IPS-18a (cell line): ENCODE results near the gene CCDC85B.

ENCODE experiments used
- H3K27ac ChIP-seq: one replicate; pipeline ENCODE4 v1.5.1; 2013; ENCODE audit warnings: low read length
- H3K27me3 ChIP-seq: one replicate; pipeline ENCODE4 v1.6.1; 2013; ENCODE audit warnings: mild to moderate bottlenecking, low read length; ENCODE audit not compliant: control insufficient read depth, insufficient read depth
- H3K36me3 ChIP-seq: one replicate; pipeline ENCODE4 v1.6.1; 2013; ENCODE audit warnings: low read depth, low read length; ENCODE audit not compliant: control insufficient read depth
- H3K4me1 ChIP-seq: one replicate; pipeline ENCODE4 v1.6.1; 2013; ENCODE audit warnings: low read depth, low read length; ENCODE audit not compliant: control insufficient read depth
- H3K4me3 ChIP-seq: one replicate; pipeline ENCODE4 v1.5.1; 2013; ENCODE audit warnings: low read length
- H3K9ac ChIP-seq: one replicate; pipeline ENCODE4 v1.6.1; 2013; ENCODE audit warnings: mild to moderate bottlenecking, low read length, moderate library complexity
- H3K9me3 ChIP-seq: one replicate; pipeline ENCODE4 v1.6.1; 2013; ENCODE audit warnings: low read depth, low read length; ENCODE audit not compliant: control insufficient read depth

Gene CCDC85B

GRCh38 chr11:65895482-65895981 lies 5.1 kb downstream of the CCDC85B start:
- no peak overlapping the region for H3K9ac ChIP-seq
- H3K4me1 ChIP-seq, result peaks cover 9% of the 10 kb centered on the region
- H3K4me3 ChIP-seq, result no peak overlapping the region
- H3K27me3 ChIP-seq, result peaks cover 49% of the 10 kb centered on the region
- H3K27ac ChIP-seq, result no peak overlapping the region
- H3K36me3 ChIP-seq, result no peaks in the 10 kb centered on the region
- no peaks in the 10 kb centered on the region for H3K9me3 ChIP-seq

DNA sequence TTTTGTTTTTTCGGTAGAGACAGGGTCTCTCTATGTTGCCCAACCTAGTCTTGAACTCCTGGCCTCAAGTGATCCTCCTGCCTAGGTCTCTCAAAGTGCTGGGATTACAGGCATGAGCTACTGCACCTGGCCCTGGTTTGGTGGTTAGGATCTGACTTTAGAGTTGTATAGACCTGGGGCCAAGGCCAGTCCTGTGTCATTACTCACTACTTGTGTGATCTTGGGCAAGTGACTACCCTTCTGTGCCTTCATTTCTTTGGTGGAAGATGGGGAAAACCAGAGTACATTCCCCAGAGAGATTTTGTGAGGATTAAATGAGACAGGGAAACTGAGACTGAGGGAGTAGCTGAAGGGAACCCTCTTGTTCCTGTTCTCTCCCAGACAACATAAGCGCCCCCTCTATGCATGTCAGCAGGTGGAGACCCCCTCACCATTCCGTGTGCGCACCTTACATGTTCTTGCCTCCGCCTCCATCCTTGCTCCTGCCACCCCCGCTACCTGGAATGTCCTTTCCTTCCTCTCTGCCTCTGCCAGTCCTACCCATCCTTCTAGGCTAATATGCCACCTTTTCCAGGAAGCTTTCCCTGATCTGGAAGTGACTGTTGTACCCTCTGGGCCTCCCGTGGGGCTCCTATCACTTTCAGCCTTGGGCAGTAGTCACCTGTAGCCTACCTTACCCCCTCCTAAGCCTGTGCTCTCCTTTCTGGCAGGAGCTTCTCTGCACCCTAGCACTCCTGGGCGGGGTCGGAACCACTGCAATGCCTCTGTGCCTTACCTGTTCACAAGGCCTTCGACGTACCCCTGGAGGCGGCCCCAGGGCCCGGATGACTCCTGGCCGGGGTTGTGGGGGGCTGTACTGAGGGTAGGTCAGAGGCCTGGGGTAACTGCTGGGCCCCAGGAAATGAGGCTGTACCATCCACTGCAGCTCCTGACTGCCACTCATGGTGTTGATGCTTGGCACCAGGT lies 5.8 kb downstream of the CCDC85B start:
- Histone ChIP-seq H3K4me3 (no peak overlapping the region), H3K9ac (no peak overlapping the region), H3K9me3 (no peaks in the 10 kb centered on the region), H3K36me3 (no peaks in the 10 kb centered on the region), H3K4me1 (peaks cover 9% of the 10 kb centered on the region), H3K27ac (no peak overlapping the region), H3K27me3 (peaks cover 55% of the 10 kb centered on the region)

DNA sequence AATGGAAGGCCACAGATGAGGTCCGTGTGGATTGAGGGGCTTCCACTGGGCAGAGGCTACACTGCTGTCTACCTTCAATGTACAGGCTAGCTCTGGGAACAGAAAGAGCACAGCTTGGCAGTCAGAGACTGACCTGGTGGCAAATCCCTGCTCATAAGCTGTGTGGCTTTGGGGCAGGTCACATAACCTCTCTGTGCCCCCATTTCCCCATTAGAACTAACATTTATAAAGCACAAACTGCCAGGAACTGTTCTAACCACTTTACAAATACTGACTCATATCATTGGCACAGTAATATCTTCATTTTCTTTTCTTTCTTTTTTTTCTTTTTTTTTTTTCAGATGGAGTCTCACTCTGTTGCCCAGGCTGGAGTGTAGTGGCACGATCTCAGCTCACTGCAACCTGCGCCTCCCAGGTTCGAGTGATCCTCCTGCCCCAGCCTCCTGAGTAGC lies 6.6 kb downstream of the CCDC85B start:
- Histone ChIP-seq H3K9me3 (no peaks in the 10 kb centered on the region), H3K27me3 (peaks cover 57% of the 10 kb centered on the region), H3K9ac (no peak overlapping the region), H3K36me3 (no peaks in the 10 kb centered on the region), H3K4me1 (peaks cover 6% of the 10 kb centered on the region), H3K4me3 (no peak overlapping the region), H3K27ac (no peak overlapping the region)

DNA sequence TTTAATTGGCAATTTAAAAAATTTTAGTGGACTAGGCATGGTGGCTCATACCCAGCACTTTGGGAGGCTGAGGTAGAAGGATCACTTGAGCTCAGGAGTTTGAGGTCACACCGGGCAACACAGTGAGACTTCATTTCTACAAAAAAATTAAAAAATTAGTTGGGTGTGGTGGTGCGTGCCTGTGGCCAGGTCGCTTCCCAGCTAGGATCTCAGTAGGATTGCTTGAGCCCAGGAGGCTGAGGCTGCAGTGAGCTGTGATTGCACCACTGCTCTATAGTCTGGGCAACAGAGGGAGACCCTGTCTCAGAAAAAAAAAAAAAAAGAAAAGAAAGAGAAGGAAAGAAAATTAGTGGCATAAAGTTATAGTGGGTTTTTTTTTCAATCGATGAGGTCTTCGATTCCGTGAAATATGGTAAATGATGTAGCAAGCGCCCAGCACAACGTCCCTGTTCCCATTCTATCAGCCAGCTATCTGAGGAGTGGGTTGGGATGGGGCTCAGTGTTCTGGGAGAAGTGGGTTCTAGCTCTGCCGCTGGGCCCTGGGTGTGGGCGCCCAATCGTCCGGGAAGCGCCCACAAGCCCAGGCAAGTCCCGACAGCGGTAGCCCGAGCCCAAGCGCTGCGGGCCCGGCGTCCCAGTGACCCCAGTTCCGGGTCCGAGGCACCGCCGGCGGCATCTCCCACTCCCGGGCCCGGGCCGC lies 8.3 kb downstream of the CCDC85B start:
- Histone ChIP-seq H3K4me1 (no peaks in the 10 kb centered on the region), H3K9ac (peak overlapping the region; percentile 36), H3K27ac (no peak overlapping the region), H3K36me3 (no peaks in the 10 kb centered on the region), H3K4me3 (peak overlapping the region; percentile 56), H3K9me3 (no peaks in the 10 kb centered on the region), H3K27me3 (peaks cover 74% of the 10 kb centered on the region)

GRCh38 chr11:65899356-65900124 lies 9.1 kb downstream of the CCDC85B start:
- Histone ChIP-seq H3K9me3 (no peaks in the 10 kb centered on the region), H3K4me3 (peak overlapping the region; percentile 56), H3K36me3 (no peaks in the 10 kb centered on the region), H3K27me3 (peaks cover 77% of the 10 kb centered on the region), H3K4me1 (no peaks in the 10 kb centered on the region), H3K9ac (peak overlapping the region; percentile 36), H3K27ac (no peak overlapping the region)

GRCh38 chr11:65900125-65900898 lies 9.8 kb downstream of the CCDC85B start, which contains the start of gene FOSL1:
TSS of gene FOSL1 (minus strand) at chr11:65900388. CDS start at chr11:65900339, 49 bp downstream.
- H3K4me1 ChIP-seq, result no peaks in the 10 kb centered on the region
- H3K27ac ChIP-seq, result no peak within 1 kb of the TSS
- peak within 1 kb of the TSS; percentile 36 for H3K9ac ChIP-seq
- H3K27me3 ChIP-seq, result peaks cover 77% of the 10 kb centered on the region
- H3K9me3 ChIP-seq, result no peaks in the 10 kb centered on the region
- H3K36me3 ChIP-seq, result no peaks in the 10 kb centered on the region
- peak within 1 kb of the TSS; percentile 56 for H3K4me3 ChIP-seq

DNA sequence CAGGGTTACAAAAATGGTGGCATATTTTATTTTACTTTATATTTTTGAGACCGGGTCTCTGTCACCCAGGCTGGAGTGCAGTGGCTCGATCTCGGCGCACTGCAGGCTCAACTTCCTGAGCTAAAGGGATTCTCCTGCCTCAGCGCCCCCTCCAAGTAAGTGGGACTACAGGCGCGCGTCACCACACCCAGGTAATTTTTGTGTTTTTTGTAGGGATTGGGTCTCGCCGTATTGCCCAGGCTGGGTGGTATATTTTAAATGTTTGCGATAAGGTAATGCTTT lies 10.4 kb downstream of the CCDC85B start:
- Histone ChIP-seq H3K27me3 (peaks cover 77% of the 10 kb centered on the region), H3K4me1 (no peaks in the 10 kb centered on the region), H3K27ac (no peak overlapping the region), H3K9me3 (no peaks in the 10 kb centered on the region), H3K36me3 (no peaks in the 10 kb centered on the region), H3K4me3 (no peak overlapping the region), H3K9ac (no peak overlapping the region)

DNA sequence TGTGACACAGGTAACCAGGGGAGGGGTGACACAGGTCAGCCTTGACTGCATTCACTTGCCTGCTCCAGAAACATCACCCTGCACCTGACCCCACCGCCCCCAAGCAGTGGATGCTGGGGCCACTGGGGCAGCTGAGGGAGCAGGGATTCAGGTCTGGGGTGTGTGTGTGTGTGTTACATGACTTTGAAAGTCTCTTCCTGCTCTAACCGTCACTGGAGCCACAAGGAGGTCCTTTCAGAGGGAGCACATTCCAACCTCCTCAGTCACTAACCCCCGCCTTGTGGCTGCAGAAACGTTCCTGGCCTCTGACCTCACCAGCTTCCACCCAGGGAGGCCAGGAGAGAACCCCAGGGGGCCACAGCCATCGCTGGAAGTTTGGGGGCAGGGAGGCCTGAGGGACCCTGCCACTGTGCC lies 12.6 kb downstream of the CCDC85B start:
- Histone ChIP-seq H3K27ac (no peak overlapping the region), H3K9ac (no peak overlapping the region), H3K4me1 (no peaks in the 10 kb centered on the region), H3K4me3 (no peak overlapping the region), H3K36me3 (no peaks in the 10 kb centered on the region), H3K9me3 (no peaks in the 10 kb centered on the region), H3K27me3 (peaks cover 64% of the 10 kb centered on the region)

- H3K4me3 ChIP-seq, result no peak overlapping the region
Observed at GRCh38 chr11:65903715-65904114, 13.2 kb downstream of the CCDC85B start.

DNA sequence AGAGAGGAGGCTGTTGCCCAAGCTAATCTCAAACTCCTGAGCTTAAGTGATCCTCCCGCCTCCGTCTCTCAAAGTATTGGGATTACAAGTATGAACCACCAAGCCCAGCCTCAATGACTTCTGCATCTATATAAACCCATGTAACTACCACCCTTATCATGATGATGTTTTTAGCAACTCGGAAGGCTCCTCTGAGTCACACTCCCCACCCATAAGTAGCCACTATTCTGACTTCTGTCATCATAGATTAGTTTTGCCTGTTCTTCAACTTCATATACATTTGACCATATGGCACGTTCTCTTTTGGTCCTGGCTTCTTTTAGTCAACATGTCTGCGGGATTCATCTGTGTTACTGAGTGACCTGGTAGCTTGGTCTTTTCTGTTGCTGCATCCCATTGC lies 16.1 kb downstream of the CCDC85B start:
- no peak overlapping the region for H3K27ac ChIP-seq

More at GRCh38 chr11:65903715-65904114, 13.2 kb downstream of the CCDC85B start:
- no peaks in the 10 kb centered on the region for H3K36me3 ChIP-seq
- no peaks in the 10 kb centered on the region for H3K9me3 ChIP-seq
- H3K27ac ChIP-seq, result no peak overlapping the region
- no peak overlapping the region for H3K9ac ChIP-seq
- H3K4me1 ChIP-seq, result no peaks in the 10 kb centered on the region
- peaks cover 57% of the 10 kb centered on the region for H3K27me3 ChIP-seq

More for the DNA sequence above, 16.1 kb downstream of the CCDC85B start:
- H3K4me3 ChIP-seq, result no peak overlapping the region
- no peaks in the 10 kb centered on the region for H3K4me1 ChIP-seq
- H3K27me3 ChIP-seq, result peaks cover 39% of the 10 kb centered on the region
- H3K9me3 ChIP-seq, result no peaks in the 10 kb centered on the region
- H3K9ac ChIP-seq, result no peak overlapping the region
- H3K36me3 ChIP-seq, result no peaks in the 10 kb centered on the region
